Measurements from ENCODE around the gene SCGB1C2.
"Not testable (repeated sequence)": the region's sequence is repeated elsewhere in the genome, so short reads cannot be mapped to it uniquely, and the experiment has no call there.

The SCGB1C2 gene

DNA sequence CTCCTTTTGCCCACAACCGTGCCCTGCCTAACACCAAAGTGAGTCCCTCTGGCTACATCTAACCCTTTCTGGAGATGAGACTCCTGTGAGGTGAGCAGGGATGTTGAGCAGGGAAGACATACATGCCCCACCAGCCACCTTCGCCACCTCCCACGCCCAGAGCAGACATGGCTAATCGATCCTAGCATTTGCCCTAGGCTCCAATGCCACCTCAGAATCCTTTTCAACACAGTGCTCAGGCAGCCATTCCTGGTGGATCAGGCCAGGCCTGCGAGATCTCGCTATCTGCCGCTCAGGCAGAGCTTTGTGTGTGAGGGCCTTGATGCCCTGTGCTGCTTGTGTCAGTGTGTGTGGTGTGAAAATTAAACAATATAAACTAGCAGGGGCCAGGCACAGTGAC lies 21.0 kb downstream of the SCGB1C2 start:
- H3K9ac ChIP-seq (ENCODE audit: low read depth in 1 of 2, low read length in 2 of 2) = no peak overlapping the region
- H3K36me3 ChIP-seq (ENCODE audit: control insufficient read depth in 1 of 2, insufficient read depth in 2 of 2, low read length in 2 of 2) = no peaks in the 10 kb centered on the region
- H3K9me3 ChIP-seq (ENCODE audit: control insufficient read depth in 1 of 2, low read length in 2 of 2) = no peaks in the 10 kb centered on the region
- H3K4me3 ChIP-seq (ENCODE audit: low read depth in 1 of 2, low read length in 2 of 2) = no peak overlapping the region
- H3K27ac ChIP-seq (ENCODE audit: low read depth, low read length) = no peak overlapping the region
- no peaks in the 10 kb centered on the region for H3K27me3 ChIP-seq (ENCODE audit: control insufficient read depth in 1 of 2, insufficient read depth in 2 of 2, low read length in 2 of 2)
- H3K4me1 ChIP-seq (ENCODE audit: control insufficient read depth in 1 of 2, insufficient read depth in 2 of 2, low read length in 2 of 2) = no peaks in the 10 kb centered on the region

DNA sequence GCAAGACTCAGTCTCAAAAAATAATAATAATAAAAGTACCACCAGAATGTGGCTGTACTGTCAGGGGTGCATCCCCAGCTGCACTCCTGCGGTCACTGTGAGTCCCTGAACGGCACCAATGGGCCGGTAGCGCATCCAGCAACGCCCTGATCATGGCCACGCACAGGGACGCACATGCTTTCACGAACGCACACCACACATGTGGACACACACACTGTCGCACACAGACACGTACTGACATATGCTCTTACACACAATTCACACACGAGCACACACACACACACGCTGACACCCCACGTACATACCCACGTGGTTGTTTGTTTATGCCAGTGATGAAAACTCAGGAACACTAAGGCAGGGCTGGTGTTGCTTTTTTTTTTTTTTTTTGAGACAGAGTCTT lies 22.2 kb downstream of the SCGB1C2 start:
- Histone ChIP-seq H3K27me3 (ENCODE audit: control insufficient read depth in 1 of 2, insufficient read depth in 2 of 2, low read length in 2 of 2) (no peaks in the 10 kb centered on the region), H3K4me1 (ENCODE audit: control insufficient read depth in 1 of 2, insufficient read depth in 2 of 2, low read length in 2 of 2) (no peaks in the 10 kb centered on the region), H3K4me3 (ENCODE audit: low read depth in 1 of 2, low read length in 2 of 2) (no peak overlapping the region), H3K27ac (ENCODE audit: low read depth, low read length) (no peak overlapping the region), H3K36me3 (ENCODE audit: control insufficient read depth in 1 of 2, insufficient read depth in 2 of 2, low read length in 2 of 2) (no peaks in the 10 kb centered on the region), H3K9me3 (ENCODE audit: control insufficient read depth in 1 of 2, low read length in 2 of 2) (no peaks in the 10 kb centered on the region), H3K9ac (ENCODE audit: low read depth in 1 of 2, low read length in 2 of 2) (no peak overlapping the region)

DNA sequence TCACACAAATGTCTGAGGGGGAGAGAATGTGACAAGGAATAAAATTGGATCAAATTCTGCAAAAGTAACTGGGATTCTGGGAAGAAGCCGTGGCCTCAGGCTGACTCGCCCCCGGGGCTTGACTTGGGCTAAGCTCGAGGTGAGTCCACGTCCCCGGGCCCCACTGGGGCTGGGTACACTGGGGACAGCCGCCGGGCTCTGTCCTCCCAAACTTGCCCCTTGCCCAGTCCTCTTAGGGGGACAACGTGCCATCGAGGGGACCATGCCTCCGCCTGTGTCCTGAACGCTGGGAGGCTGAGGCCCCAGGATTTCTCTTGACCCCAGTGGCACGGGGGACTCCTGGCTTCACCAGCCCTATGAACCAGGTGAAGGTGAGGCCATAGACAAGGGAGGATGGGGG lies 23.0 kb downstream of the SCGB1C2 start:
- Histone ChIP-seq H3K4me3 (ENCODE audit: low read depth in 1 of 2, low read length in 2 of 2) (no peak overlapping the region), H3K27ac (ENCODE audit: low read depth, low read length) (no peak overlapping the region), H3K36me3 (ENCODE audit: control insufficient read depth in 1 of 2, insufficient read depth in 2 of 2, low read length in 2 of 2) (no peaks in the 10 kb centered on the region), H3K9me3 (ENCODE audit: control insufficient read depth in 1 of 2, low read length in 2 of 2) (no peaks in the 10 kb centered on the region), H3K9ac (ENCODE audit: low read depth in 1 of 2, low read length in 2 of 2) (no peak overlapping the region), H3K27me3 (ENCODE audit: control insufficient read depth in 1 of 2, insufficient read depth in 2 of 2, low read length in 2 of 2) (no peaks in the 10 kb centered on the region), H3K4me1 (ENCODE audit: control insufficient read depth in 1 of 2, insufficient read depth in 2 of 2, low read length in 2 of 2) (no peaks in the 10 kb centered on the region)

DNA sequence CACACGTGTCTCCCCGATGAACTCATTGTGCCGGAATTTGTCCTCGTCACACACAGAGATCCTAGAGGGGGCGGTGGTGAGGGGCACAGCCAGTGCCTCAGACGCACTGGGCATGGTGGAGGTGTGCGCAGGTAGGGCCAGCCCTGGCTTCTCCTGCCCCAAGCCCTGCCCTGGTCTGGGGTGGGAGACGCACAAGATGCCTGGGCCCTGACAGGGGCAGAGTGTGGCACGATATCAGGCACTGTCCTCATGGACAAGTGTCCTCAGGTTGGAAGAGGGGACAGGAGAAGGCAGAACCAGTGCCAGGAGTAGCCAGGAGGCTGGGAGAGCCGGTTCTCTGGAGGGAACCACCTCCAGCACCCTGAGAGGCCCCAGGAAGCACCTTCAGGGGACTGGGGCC lies 24.1 kb downstream of the SCGB1C2 start:
- no peaks in the 10 kb centered on the region for H3K27me3 ChIP-seq (ENCODE audit: control insufficient read depth in 1 of 2, insufficient read depth in 2 of 2, low read length in 2 of 2)
- no peak overlapping the region for H3K4me3 ChIP-seq (ENCODE audit: low read depth in 1 of 2, low read length in 2 of 2)

DNA sequence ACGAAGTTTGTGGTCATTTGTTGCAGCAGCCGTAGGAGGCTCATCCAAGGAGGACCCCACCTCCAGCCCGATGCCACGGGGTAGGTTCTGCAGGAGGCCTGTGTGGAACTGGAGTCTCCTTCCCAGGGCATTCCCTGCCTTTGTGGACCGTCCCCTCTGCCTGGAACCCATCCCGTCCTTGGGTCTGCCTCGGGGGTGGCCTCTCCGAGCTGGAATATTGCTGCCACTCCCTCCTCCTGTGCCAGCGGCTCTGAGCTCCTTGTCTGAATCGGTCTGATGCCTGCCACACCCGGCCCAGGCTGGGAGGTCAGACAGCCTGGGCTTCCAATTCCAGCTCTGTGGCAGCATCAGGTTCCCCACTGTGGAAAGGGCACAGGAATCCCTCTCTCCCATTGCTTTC lies 25.3 kb downstream of the SCGB1C2 start:
- H3K27me3 ChIP-seq (ENCODE audit: control insufficient read depth in 1 of 2, insufficient read depth in 2 of 2, low read length in 2 of 2) = no peaks in the 10 kb centered on the region
- H3K9ac ChIP-seq (ENCODE audit: low read depth in 1 of 2, low read length in 2 of 2) = no peak overlapping the region
- H3K4me1 ChIP-seq (ENCODE audit: control insufficient read depth in 1 of 2, insufficient read depth in 2 of 2, low read length in 2 of 2) = no peaks in the 10 kb centered on the region
- H3K4me3 ChIP-seq (ENCODE audit: low read depth in 1 of 2, low read length in 2 of 2) = no peak overlapping the region
- no peaks in the 10 kb centered on the region for H3K36me3 ChIP-seq (ENCODE audit: control insufficient read depth in 1 of 2, insufficient read depth in 2 of 2, low read length in 2 of 2)
- no peaks in the 10 kb centered on the region for H3K9me3 ChIP-seq (ENCODE audit: control insufficient read depth in 1 of 2, low read length in 2 of 2)
- no peak overlapping the region for H3K27ac ChIP-seq (ENCODE audit: low read depth, low read length)

More for the DNA sequence above, 24.1 kb downstream of the SCGB1C2 start:
- no peaks in the 10 kb centered on the region for H3K36me3 ChIP-seq (ENCODE audit: control insufficient read depth in 1 of 2, insufficient read depth in 2 of 2, low read length in 2 of 2)
- H3K4me1 ChIP-seq (ENCODE audit: control insufficient read depth in 1 of 2, insufficient read depth in 2 of 2, low read length in 2 of 2) = no peaks in the 10 kb centered on the region
- H3K9me3 ChIP-seq (ENCODE audit: control insufficient read depth in 1 of 2, low read length in 2 of 2) = no peaks in the 10 kb centered on the region
- no peak overlapping the region for H3K27ac ChIP-seq (ENCODE audit: low read depth, low read length)
- H3K9ac ChIP-seq (ENCODE audit: low read depth in 1 of 2, low read length in 2 of 2) = no peak overlapping the region

DNA sequence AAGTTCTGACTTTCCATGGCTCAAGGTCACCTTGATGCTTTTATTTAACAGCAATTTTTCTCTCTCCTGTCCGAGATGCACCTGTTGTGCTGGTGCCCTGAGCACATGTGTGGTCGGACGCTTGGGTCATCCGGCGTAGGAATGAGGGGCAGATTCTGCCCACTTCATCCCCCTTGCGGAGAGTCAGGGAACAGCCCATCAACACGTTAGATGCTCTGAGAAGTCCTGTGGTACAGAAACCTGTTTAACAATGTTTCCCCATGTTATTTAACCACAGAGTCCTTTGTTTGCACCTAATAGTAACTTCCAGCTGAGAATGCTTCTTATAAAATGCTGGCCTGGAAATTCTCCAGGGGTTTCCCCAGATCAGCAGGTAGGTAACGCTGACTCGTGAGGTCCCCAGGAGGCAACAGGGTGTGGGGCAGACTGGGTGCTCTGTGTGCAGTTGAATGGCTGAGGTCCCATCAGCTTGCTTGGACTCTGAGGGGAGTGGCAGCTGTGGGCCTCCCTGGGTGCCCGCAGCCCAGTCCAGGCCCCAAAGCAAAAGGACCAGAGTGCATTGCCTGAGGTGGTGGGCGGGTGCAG lies 26.2 kb downstream of the SCGB1C2 start:
- Histone ChIP-seq H3K27ac (ENCODE audit: low read depth, low read length) (no peak overlapping the region), H3K27me3 (ENCODE audit: control insufficient read depth in 1 of 2, insufficient read depth in 2 of 2, low read length in 2 of 2) (no peaks in the 10 kb centered on the region), H3K9ac (ENCODE audit: low read depth in 1 of 2, low read length in 2 of 2) (no peak overlapping the region), H3K4me1 (ENCODE audit: control insufficient read depth in 1 of 2, insufficient read depth in 2 of 2, low read length in 2 of 2) (no peaks in the 10 kb centered on the region), H3K4me3 (ENCODE audit: low read depth in 1 of 2, low read length in 2 of 2) (no peak overlapping the region), H3K9me3 (ENCODE audit: control insufficient read depth in 1 of 2, low read length in 2 of 2) (no peaks in the 10 kb centered on the region), H3K36me3 (ENCODE audit: control insufficient read depth in 1 of 2, insufficient read depth in 2 of 2, low read length in 2 of 2) (no peaks in the 10 kb centered on the region)

DNA sequence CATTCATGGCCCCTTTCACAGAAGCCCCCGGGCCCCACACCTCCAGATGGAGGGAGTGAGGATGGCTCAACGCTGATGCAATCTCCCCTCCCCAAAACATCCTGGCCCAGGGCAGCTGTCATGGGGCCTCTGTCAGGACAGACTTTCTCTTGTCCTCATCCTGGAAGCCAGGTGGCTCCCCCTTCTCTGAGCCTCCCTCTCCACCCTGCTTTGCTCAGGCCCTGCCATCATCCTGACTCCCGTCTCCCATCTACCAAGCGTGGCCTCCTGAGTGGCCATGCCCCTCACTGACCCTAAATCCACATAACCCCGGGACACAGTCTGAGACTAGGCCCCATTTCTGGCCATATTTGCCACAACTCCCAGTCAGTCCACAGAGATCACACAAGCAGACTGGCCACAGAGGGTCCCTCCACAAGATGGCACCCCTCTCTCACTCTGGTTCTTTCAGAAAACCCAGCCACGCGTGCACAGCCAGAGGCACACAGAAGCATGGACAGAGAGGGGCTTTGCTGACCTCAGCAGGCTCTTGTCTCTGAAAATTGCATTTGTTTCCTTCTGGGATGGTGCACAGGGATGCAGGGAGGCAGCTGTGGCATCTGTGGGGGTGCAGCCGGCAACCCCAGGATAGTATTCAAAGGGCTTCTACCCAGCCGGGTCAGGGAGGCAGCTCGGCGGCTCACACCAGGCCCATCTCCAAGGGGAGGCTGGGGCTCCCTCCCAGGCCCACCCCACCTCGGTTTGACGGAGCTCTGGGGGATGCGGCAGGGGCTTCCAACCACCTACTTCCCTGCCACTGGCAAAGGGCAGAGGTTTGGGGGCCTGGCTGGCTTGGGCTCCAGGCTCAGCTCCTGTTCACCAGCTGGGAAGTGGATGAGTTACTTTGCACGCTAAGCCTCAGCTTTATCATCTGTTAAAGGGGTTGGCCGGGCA lies 27.2 kb downstream of the SCGB1C2 start:
- no peaks in the 10 kb centered on the region for H3K9me3 ChIP-seq (ENCODE audit: control insufficient read depth in 1 of 2, low read length in 2 of 2)
- H3K4me3 ChIP-seq (ENCODE audit: low read depth in 1 of 2, low read length in 2 of 2) = no peak overlapping the region
- H3K4me1 ChIP-seq (ENCODE audit: control insufficient read depth in 1 of 2, insufficient read depth in 2 of 2, low read length in 2 of 2) = no peaks in the 10 kb centered on the region
- no peaks in the 10 kb centered on the region for H3K36me3 ChIP-seq (ENCODE audit: control insufficient read depth in 1 of 2, insufficient read depth in 2 of 2, low read length in 2 of 2)
- H3K9ac ChIP-seq (ENCODE audit: low read depth in 1 of 2, low read length in 2 of 2) = no peak overlapping the region
- no peak overlapping the region for H3K27ac ChIP-seq (ENCODE audit: low read depth, low read length)
- no peaks in the 10 kb centered on the region for H3K27me3 ChIP-seq (ENCODE audit: control insufficient read depth in 1 of 2, insufficient read depth in 2 of 2, low read length in 2 of 2)

DNA sequence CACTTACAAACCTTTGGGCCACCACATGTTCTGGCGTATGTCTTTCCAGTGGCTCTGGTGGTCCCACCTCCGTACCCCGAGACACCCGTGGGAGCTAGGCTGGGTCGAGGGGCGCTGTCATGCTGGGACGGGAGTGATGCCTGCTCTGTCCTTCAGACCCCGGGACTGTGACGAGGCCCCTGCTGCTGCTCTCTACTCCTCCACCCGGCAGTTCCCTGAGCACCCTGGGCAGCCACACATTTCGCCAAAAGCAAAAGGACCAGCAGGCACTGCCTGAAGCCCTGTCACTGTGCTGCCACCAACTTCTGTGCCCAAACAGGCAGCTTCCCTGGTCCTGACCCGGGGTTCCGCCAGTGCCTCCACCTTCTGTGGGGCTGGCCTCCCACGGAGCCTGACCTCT lies 28.6 kb downstream of the SCGB1C2 start:
- Histone ChIP-seq H3K9me3 (ENCODE audit: control insufficient read depth in 1 of 2, low read length in 2 of 2) (no peaks in the 10 kb centered on the region), H3K27ac (ENCODE audit: low read depth, low read length) (no peak overlapping the region), H3K36me3 (ENCODE audit: control insufficient read depth in 1 of 2, insufficient read depth in 2 of 2, low read length in 2 of 2) (no peaks in the 10 kb centered on the region), H3K27me3 (ENCODE audit: control insufficient read depth in 1 of 2, insufficient read depth in 2 of 2, low read length in 2 of 2) (no peaks in the 10 kb centered on the region), H3K4me1 (ENCODE audit: control insufficient read depth in 1 of 2, insufficient read depth in 2 of 2, low read length in 2 of 2) (no peaks in the 10 kb centered on the region), H3K9ac (ENCODE audit: low read depth in 1 of 2, low read length in 2 of 2) (no peak overlapping the region), H3K4me3 (ENCODE audit: low read depth in 1 of 2, low read length in 2 of 2) (no peak overlapping the region)

DNA sequence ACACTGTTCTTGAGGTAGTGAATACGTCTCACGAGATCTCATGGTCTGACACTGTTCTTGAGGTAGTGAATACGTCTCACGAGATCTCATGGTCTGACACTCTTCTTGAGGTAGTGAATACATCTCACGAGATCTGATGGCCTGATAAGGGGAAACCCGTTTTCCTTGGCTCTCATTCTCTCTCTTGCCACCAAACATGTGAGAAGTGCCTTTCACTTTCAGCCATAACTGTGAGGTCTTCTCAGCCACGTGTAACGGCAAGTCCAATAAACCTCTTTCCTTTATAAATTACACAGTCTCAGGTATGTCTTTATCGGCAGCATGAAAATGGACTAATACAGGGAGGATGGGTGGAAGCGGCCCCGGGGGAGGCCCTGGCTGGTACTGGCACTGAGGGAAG lies 31.2 kb downstream of the SCGB1C2 start:
- H3K4me1 ChIP-seq (ENCODE audit: control insufficient read depth in 1 of 2, insufficient read depth in 2 of 2, low read length in 2 of 2); H3K27ac ChIP-seq (ENCODE audit: low read depth, low read length); H3K27me3 ChIP-seq (ENCODE audit: control insufficient read depth in 1 of 2, insufficient read depth in 2 of 2, low read length in 2 of 2); H3K36me3 ChIP-seq (ENCODE audit: control insufficient read depth in 1 of 2, insufficient read depth in 2 of 2, low read length in 2 of 2); H3K9ac ChIP-seq (ENCODE audit: low read depth in 1 of 2, low read length in 2 of 2); H3K9me3 ChIP-seq (ENCODE audit: control insufficient read depth in 1 of 2, low read length in 2 of 2); H3K4me3 ChIP-seq (ENCODE audit: low read depth in 1 of 2, low read length in 2 of 2): not testable (repeated sequence)

DNA sequence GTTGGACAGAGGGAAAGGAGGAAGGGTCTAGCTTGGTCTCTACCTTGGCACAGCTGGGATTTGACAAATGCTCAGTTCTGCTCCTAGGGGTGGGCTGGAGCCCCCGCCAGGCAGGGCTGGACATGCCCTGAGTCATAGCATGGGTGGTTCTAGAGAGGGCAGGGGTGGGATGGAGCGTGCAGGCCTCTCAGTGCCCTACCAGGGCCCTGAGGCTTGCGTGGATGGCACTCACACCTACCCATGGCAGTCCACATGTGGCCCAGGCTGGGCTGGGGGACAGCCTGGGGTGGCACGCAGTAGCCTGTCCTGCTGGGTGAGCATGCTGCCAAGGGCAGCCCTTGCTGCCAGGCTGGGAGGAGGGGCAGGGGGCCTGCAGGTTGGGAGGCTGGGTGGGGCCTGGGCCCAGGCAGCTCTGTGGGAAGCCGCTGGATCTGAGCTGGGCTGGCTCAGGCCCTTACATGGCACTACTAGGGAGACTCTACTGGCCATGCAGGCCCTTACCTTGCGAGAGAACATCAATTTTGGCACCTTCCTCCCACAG lies 32.8 kb downstream of the SCGB1C2 start:
- no peak overlapping the region for H3K27ac ChIP-seq (ENCODE audit: low read depth, low read length)
- no peaks in the 10 kb centered on the region for H3K27me3 ChIP-seq (ENCODE audit: control insufficient read depth in 1 of 2, insufficient read depth in 2 of 2, low read length in 2 of 2)
- H3K9me3 ChIP-seq (ENCODE audit: control insufficient read depth in 1 of 2, low read length in 2 of 2) = no peaks in the 10 kb centered on the region
- no peaks in the 10 kb centered on the region for H3K4me1 ChIP-seq (ENCODE audit: control insufficient read depth in 1 of 2, insufficient read depth in 2 of 2, low read length in 2 of 2)
- no peaks in the 10 kb centered on the region for H3K36me3 ChIP-seq (ENCODE audit: control insufficient read depth in 1 of 2, insufficient read depth in 2 of 2, low read length in 2 of 2)
- no peak overlapping the region for H3K9ac ChIP-seq (ENCODE audit: low read depth in 1 of 2, low read length in 2 of 2)
- H3K4me3 ChIP-seq (ENCODE audit: low read depth in 1 of 2, low read length in 2 of 2) = no peak overlapping the region

Data from duodenal mucosa (tissue), 2 donors.